ENCODE measurements around the gene PPP4R3A. TPM values are rescaled to one million over a fixed set of nuclear protein-coding genes. Genes with fewer than 3 reads are reported as not detected.
"Not testable (repeated sequence)": the region's sequence is repeated elsewhere in the genome, so short reads cannot be mapped to it uniquely, and the experiment has no call there.

The PPP4R3A gene
- total RNA-seq, 1 experiment from 2014 or later, result 124 TPM

DNA sequence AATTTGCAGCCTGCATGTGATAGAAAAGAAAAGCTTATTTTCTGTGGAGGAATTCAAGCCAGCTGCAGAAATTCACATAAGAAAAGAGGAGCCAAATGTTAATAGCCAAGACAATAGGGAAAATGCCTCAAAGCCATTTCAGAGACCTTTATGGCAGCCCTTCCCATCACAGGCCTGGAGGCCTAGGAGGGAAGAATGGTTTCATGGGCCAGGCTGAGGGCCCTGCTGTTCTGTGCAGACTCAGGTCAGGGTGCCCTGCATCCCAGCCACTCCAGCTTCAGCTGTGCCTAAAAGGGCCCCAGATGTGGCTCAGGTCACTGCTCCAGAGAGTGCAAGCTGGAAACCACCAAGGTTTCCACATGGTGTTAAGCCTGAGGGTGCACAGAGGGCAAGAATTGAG lies 71.3 kb downstream of the PPP4R3A start:
- Mint-ChIP-seq H3K27me3 (ENCODE audit: low read depth) (peaks cover 6% of the 10 kb centered on the region; the same call in 1 of the 2 replicates), H3K36me3 (peaks cover 39% of the 10 kb centered on the region), H3K4me3 (no peak overlapping the region), H3K27ac (no peak overlapping the region), H3K9me3 (peaks cover 41% of the 10 kb centered on the region), H3K4me1 (peaks cover 11% of the 10 kb centered on the region)
- ATAC-seq, result no peak
- ChIA-PET POLR2A (no interaction called here), CTCF (interaction anchor here (1.5 kb wide), 1 partner anchor 11 kb away, joined by 4 read pairs; no protein-coding TSS in a partner anchor)
- no peak for DNase-seq (ENCODE audit: low spot score)
- no peak for TF ChIP-seq EMX1 (CRISPR knock-in tag; IDR thresholded peaks at IDR 0.05)
- no peak for TF ChIP-seq JAZF1 (CRISPR knock-in tag; IDR thresholded peaks at IDR 0.05)
- TF ChIP-seq RORB (CRISPR knock-in tag; IDR thresholded peaks at IDR 0.05), result no peak
- TF ChIP-seq, protein P1, sequence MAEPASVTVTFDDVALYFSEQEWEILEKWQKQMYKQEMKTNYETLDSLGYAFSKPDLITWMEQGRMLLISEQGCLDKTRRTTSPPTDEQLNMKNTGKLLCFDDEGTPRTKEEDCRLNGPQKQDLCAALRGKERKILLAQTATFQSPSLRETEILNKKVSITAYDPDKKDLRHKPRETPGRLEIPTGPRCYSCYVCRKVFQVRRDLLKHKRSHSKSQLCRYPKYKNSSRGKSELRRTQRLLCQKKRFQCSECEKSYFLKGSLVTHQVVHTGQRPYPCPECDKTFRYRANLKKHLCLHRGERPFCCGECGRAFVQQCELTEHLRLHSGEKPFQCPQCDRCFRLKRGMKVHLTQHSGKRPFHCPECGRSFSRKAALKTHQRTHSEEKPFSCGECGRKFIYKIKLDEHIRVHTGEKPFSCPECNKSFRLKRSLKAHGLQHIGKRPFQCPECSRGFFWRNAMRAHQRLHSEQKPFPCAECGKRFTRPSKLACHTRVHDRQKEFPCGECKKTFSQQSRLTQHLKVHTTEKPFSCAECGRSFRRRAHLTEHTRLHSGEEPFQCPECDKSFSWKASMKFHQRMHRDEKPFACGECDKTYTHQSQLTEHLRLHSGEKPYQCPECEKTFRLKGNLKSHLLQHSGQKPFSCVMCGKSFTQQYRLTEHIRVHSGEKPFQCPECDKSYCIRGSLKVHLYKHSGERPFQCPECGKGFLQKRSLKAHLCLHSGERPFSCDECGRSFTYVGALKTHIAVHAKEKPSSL (CRISPR knock-in tag; conservative IDR thresholded peaks at IDR 0.05), result no peak
- TF ChIP-seq ZNF396 (CRISPR knock-in tag; IDR thresholded peaks at IDR 0.05; ENCODE audit: borderline replicate concordance), result no peak
- TF ChIP-seq, protein P2, sequence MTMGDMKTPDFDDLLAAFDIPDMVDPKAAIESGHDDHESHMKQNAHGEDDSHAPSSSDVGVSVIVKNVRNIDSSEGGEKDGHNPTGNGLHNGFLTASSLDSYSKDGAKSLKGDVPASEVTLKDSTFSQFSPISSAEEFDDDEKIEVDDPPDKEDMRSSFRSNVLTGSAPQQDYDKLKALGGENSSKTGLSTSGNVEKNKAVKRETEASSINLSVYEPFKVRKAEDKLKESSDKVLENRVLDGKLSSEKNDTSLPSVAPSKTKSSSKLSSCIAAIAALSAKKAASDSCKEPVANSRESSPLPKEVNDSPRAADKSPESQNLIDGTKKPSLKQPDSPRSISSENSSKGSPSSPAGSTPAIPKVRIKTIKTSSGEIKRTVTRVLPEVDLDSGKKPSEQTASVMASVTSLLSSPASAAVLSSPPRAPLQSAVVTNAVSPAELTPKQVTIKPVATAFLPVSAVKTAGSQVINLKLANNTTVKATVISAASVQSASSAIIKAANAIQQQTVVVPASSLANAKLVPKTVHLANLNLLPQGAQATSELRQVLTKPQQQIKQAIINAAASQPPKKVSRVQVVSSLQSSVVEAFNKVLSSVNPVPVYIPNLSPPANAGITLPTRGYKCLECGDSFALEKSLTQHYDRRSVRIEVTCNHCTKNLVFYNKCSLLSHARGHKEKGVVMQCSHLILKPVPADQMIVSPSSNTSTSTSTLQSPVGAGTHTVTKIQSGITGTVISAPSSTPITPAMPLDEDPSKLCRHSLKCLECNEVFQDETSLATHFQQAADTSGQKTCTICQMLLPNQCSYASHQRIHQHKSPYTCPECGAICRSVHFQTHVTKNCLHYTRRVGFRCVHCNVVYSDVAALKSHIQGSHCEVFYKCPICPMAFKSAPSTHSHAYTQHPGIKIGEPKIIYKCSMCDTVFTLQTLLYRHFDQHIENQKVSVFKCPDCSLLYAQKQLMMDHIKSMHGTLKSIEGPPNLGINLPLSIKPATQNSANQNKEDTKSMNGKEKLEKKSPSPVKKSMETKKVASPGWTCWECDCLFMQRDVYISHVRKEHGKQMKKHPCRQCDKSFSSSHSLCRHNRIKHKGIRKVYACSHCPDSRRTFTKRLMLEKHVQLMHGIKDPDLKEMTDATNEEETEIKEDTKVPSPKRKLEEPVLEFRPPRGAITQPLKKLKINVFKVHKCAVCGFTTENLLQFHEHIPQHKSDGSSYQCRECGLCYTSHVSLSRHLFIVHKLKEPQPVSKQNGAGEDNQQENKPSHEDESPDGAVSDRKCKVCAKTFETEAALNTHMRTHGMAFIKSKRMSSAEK (CRISPR knock-in tag; IDR thresholded peaks at IDR 0.05; ENCODE audit: borderline replicate concordance), result no peak
- no peak for TF ChIP-seq ZNF138 (CRISPR knock-in tag; conservative IDR thresholded peaks at IDR 0.05)

DNA sequence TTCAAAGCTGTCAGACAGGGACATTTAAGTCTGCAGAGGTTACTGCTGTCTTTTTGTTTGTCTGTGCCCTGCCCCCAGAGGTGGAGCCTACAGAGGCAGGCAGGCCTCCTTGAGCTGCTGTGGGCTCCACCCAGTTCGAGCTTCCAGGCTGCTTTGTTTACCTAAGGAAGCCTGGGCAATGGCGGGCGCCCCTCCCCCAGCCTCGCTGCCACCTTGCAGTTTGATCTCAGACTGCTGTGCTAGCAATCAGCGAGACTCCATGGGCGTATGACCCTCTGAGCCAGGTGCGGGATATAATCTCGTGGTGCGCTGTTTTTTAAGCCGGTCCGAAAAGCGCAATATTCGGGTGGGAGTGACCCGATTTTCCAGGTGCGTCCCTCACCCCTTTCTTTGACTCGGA lies 73.8 kb downstream of the PPP4R3A start:
- POLR2A ChIA-PET; ATAC-seq; H3K27ac Mint-ChIP-seq; H3K27me3 Mint-ChIP-seq (ENCODE audit: low read depth); H3K4me3 Mint-ChIP-seq: not testable (repeated sequence)
- peaks cover 11% of the 10 kb centered on the region for H3K4me1 Mint-ChIP-seq
- peaks cover 36% of the 10 kb centered on the region for H3K36me3 Mint-ChIP-seq
- TF ChIP-seq FOXK1 (CRISPR knock-in tag; IDR thresholded peaks at IDR 0.05), result 0 out of 2 replicates have a peak, but pooled peaks have one; percentile 52
- H3K9me3 Mint-ChIP-seq, result peaks cover 37% of the 10 kb centered on the region
- CTCF ChIA-PET, result interaction anchor here (1.3 kb wide), 1 partner anchor 81 kb away, joined by 3 read pairs; no protein-coding TSS in a partner anchor
- DNase-seq (ENCODE audit: low spot score), result peak; percentile 30

DNA sequence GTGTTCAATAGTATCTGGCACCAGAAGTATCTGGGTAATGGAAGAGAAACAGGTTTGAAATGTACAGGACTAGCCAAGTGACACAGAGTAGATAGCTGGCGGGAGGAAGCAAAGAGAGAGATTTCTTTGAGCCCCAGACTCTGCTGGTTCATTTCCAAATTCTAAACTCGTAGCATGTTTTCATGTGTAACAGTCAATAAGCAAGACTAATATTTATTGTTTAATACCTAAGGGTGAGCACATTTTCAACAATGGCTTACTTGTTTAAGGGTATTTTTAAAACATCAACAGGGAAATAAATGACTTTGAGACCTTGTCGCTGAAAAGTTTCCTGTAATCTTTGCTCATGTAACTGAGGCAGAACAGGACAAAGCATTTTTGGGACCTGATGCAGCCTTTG lies 80.7 kb downstream of the PPP4R3A start:
- H3K36me3 Mint-ChIP-seq, result peaks cover 10% of the 10 kb centered on the region
- ChIA-PET CTCF (interaction anchor here (0.7 to 1.0 kb wide), 2 partner anchors 74 to 287 kb away, joined by 3 read pairs; no protein-coding TSS in a partner anchor), POLR2A (no interaction called here)
- H3K27me3 Mint-ChIP-seq (ENCODE audit: low read depth), result peaks cover 6% of the 10 kb centered on the region
- TF ChIP-seq IRF2 (CRISPR knock-in tag; IDR thresholded peaks at IDR 0.05; ENCODE audit: borderline replicate concordance, low read depth) (no peak), GABPB1 (CRISPR knock-in tag; IDR thresholded peaks at IDR 0.05) (no peak), ETV6 (CRISPR knock-in tag; IDR thresholded peaks at IDR 0.05) (no peak), ZNF263 (CRISPR knock-in tag; IDR thresholded peaks at IDR 0.05; ENCODE audit: low read depth) (no peak), NR3C1 (CRISPR knock-in tag; conservative IDR thresholded peaks at IDR 0.05; ENCODE audit: low read depth) (no peak), ELF4 (CRISPR knock-in tag; IDR thresholded peaks at IDR 0.05; ENCODE audit: low read depth) (no peak)
- TF ChIP-seq, protein P3, sequence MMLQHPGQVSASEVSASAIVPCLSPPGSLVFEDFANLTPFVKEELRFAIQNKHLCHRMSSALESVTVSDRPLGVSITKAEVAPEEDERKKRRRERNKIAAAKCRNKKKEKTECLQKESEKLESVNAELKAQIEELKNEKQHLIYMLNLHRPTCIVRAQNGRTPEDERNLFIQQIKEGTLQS (CRISPR knock-in tag; conservative IDR thresholded peaks at IDR 0.05), result no peak
- TF ChIP-seq, protein P1 (CRISPR knock-in tag; conservative IDR thresholded peaks at IDR 0.05), result no peak
- TF ChIP-seq, protein P4, sequence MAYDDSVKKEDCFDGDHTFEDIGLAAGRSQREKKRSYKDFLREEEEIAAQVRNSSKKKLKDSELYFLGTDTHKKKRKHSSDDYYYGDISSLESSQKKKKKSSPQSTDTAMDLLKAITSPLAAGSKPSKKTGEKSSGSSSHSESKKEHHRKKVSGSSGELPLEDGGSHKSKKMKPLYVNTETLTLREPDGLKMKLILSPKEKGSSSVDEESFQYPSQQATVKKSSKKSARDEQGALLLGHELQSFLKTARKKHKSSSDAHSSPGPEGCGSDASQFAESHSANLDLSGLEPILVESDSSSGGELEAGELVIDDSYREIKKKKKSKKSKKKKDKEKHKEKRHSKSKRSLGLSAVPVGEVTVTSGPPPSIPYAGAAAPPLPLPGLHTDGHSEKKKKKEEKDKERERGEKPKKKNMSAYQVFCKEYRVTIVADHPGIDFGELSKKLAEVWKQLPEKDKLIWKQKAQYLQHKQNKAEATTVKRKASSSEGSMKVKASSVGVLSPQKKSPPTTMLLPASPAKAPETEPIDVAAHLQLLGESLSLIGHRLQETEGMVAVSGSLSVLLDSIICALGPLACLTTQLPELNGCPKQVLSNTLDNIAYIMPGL (CRISPR knock-in tag; IDR thresholded peaks at IDR 0.05), result no peak
- no peak overlapping the region for H3K4me3 Mint-ChIP-seq
- DNase-seq (ENCODE audit: low spot score), result no peak
- H3K9me3 Mint-ChIP-seq, result peaks cover 19% of the 10 kb centered on the region
- no peak overlapping the region for H3K27ac Mint-ChIP-seq
- no peaks in the 10 kb centered on the region for H3K4me1 Mint-ChIP-seq
- no peak for ATAC-seq

DNA sequence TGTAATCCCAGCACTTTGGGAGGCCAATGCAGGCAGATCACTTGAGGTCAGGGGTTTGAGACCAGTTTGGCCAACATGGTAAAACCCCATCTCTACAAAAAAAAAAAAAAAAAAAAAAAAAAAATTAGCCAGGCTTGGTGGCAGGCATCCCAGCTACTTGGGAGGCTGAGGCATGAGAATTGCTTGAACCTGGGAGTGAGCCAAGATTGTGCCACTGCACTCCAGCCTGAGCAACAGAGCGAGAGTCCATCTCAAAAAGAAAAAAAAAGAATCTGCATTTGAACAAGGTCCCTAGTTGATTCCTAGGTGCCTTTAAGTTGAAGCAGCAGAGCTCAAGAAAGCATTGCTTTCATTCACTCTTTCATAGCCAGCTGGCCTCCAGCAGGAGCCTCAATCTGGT lies 81.2 kb downstream of the PPP4R3A start:
- DNase-seq (ENCODE audit: low spot score); ATAC-seq; H3K27ac Mint-ChIP-seq; H3K4me1 Mint-ChIP-seq; H3K27me3 Mint-ChIP-seq (ENCODE audit: low read depth); POLR2A ChIA-PET; H3K4me3 Mint-ChIP-seq: not testable (repeated sequence)
- CTCF ChIA-PET, result interaction anchor here (0.7 to 1.0 kb wide), 2 partner anchors 74 to 288 kb away, joined by 3 read pairs; no protein-coding TSS in a partner anchor
- H3K9me3 Mint-ChIP-seq, result peaks cover 23% of the 10 kb centered on the region
- peaks cover 11% of the 10 kb centered on the region for H3K36me3 Mint-ChIP-seq
